GM12878 (cell line): Measurements from ENCODE around the gene HERPUD1. TPM values are rescaled to one million over a fixed set of nuclear protein-coding genes. Genes with fewer than 3 reads are reported as not detected.
A peak's percentile ranks its signal among the peaks of the same experiment; 100 is the strongest.

Experiments
- BCL3 ChIP-seq: IDR thresholded peaks from 2 replicates; pipeline ENCODE4 v1.6.1; 2011; ENCODE audit warnings: borderline replicate concordance, low read depth, mild to moderate bottlenecking, moderate library complexity, low read length; ENCODE audit not compliant: insufficient read depth, poor library complexity, severe bottlenecking
- BCLAF1 ChIP-seq: fragments of 450-650 bp; IDR thresholded peaks from 2 replicates; pipeline ENCODE4 v1.6.1; 2017; ENCODE audit warnings: antibody characterized with exemption, mild to moderate bottlenecking, moderate library complexity
- CEBPZ ChIP-seq: fragments of 150-350 bp; IDR thresholded peaks from 2 replicates; pipeline ENCODE4 v1.6.1; 2016; ENCODE audit warnings: low read depth, low read length
- EGR1 ChIP-seq, 2 experiments: IDR thresholded peaks; 1 replicate in 1 of 2; 2 replicates in 1 of 2; pipeline ENCODE4 v1.6.1; 2011 to 2012; ENCODE audit warnings: low read depth in 2 of 2, low read length in 2 of 2, borderline replicate concordance in 1 of 2, mild to moderate bottlenecking in 1 of 2, moderate library complexity in 1 of 2
- IKZF1 ChIP-seq: fragments of 450-650 bp; conservative IDR thresholded peaks from 2 replicates; pipeline ENCODE4 v1.6.1; 2017; ENCODE audit warnings: antibody characterized with exemption, mild to moderate bottlenecking
- LARP7 ChIP-seq: fragments of 450-650 bp; IDR thresholded peaks from 2 replicates; pipeline ENCODE4 v1.6.1; 2017; ENCODE audit warnings: mild to moderate bottlenecking
- NBN ChIP-seq: fragments of 450-650 bp; IDR thresholded peaks from 2 replicates; pipeline ENCODE4 v1.6.1; 2016
- NFIC ChIP-seq: IDR thresholded peaks from 2 replicates; pipeline ENCODE4 v1.6.1; 2012; ENCODE audit warnings: low read depth, mild to moderate bottlenecking, inconsistent platforms, low read length, moderate library complexity
- PBX3 ChIP-seq: IDR thresholded peaks from 2 replicates; pipeline ENCODE4 v1.6.1; 2011; ENCODE audit warnings: mild to moderate bottlenecking, low read depth, low read length, moderate library complexity; ENCODE audit not compliant: insufficient replicate concordance
- POLR2AphosphoS2 ChIP-seq: IDR thresholded peaks from 2 replicates; pipeline ENCODE4 v1.6.1; 2011; ENCODE audit warnings: low read depth, mild to moderate bottlenecking, low read length, improper control_type of control experiment, moderate library complexity
- REST ChIP-seq: IDR thresholded peaks from 2 replicates; pipeline ENCODE4 v1.6.1; 2012; ENCODE audit warnings: mild to moderate bottlenecking, low read depth, low read length
- USF1 ChIP-seq: IDR thresholded peaks from 2 replicates; pipeline ENCODE4 v1.6.1; 2011; ENCODE audit warnings: borderline replicate concordance, low read depth, mild to moderate bottlenecking, moderate library complexity, mixed read lengths, low read length; ENCODE audit not compliant: insufficient read depth; ENCODE audit errors: extremely low read length
- ZSCAN29 ChIP-seq: fragments of 450-650 bp; IDR thresholded peaks from 2 replicates; pipeline ENCODE4 v1.6.1; 2017; ENCODE audit warnings: mild to moderate bottlenecking, moderate library complexity
- polyA plus RNA-seq, 11 experiments: library from polyadenylated mRNA; depleted of rRNA in 4 of 11; unstranded in 6 of 11; stranded (reverse) in 5 of 11; fragments of >200 nt; fragmentation: Nextera tagmentation in 4 of 11; fragmentation: Illumina TruSeq in 1 of 11; extraction: Ambion mirVana in 4 of 11; extraction: Trizol in 1 of 11; gene quantifications; 1 replicate in 1 of 11; 2 replicates in 10 of 11; pipeline versions ENCODE4 v1.2.1 to v1.2.3, GENCODE V29; 2011 to 2016; ENCODE audit warnings: inconsistent platforms in 2 of 11, missing spikeins in 2 of 11, low read depth in 1 of 11
- total RNA-seq, 4 experiments: library from RNA; depleted of rRNA in 3 of 4; stranded (reverse); fragments of >200 nt in 3 of 4; fragmentation: Illumina TruSeq in 1 of 4; extraction: Trizol in 1 of 4; gene quantifications; 2 replicates each; pipeline versions ENCODE4 v1.2.1 to v1.2.3, GENCODE V29; 2013 to 2021

The HERPUD1 gene
- total and polyA plus RNA-seq, 10 of the 15 experiments (the other 5 are each of a cell fraction or from before 2014, with no cell fraction given) = 32.6 to 212 (median 122) TPM

- peak in 1 of 2 experiments; percentile 96; a peak in 2 of 3 replicates for TF ChIP-seq EGR1 (IDR thresholded peaks at IDR 0.05; ENCODE audit: borderline replicate concordance in 1 of 2, low read depth in 2 of 2, low read length in 2 of 2)
- TF ChIP-seq IKZF1 = 0 out of 2 replicates have a peak, but pooled peaks have one; percentile 83
- TF ChIP-seq BCL3 = no peak
- TF ChIP-seq BCLAF1 = no peak
- peak; percentile 51; the same call in 1 of the 2 replicates for TF ChIP-seq REST
- no peak for TF ChIP-seq ZSCAN29
- peak; percentile 99 for TF ChIP-seq POLR2AphosphoS2
- TF ChIP-seq CEBPZ = no peak
- 0 out of 2 replicates have a peak, but pooled peaks have one; percentile 0 for TF ChIP-seq NFIC
- TF ChIP-seq PBX3 = peak; percentile 89
- TF ChIP-seq NBN = no peak
- TF ChIP-seq LARP7 = peak; percentile 96
- TF ChIP-seq USF1 = peak; percentile 92
Observed at GRCh38 chr16:56931892-56932720, at the start of gene HERPUD1 (continued).
